H9 (cell line): ENCODE measurements around the gene ECI2. TPM values are rescaled to one million over a fixed set of nuclear protein-coding genes. Genes with fewer than 3 reads are reported as not detected.

ENCODE experiments used
- DNase-seq: peaks from one replicate; pipeline ENCODE4 v3.0.0-alpha.2; 2017
- H2AFZ ChIP-seq: one replicate; pipeline ENCODE4 v1.6.1; 2013; ENCODE audit warnings: mild to moderate bottlenecking, low read length, control low read depth, moderate library complexity
- H2AK5ac ChIP-seq: 2 replicates; pipeline ENCODE4 v1.6.1; 2013; ENCODE audit warnings: low read length, control low read depth, mixed read lengths; ENCODE audit not compliant: insufficient read length
- H2BK120ac ChIP-seq: one replicate; pipeline ENCODE4 v1.6.1; 2013; ENCODE audit warnings: low read depth, mild to moderate bottlenecking, low read length, control low read depth, inconsistent platforms; ENCODE audit not compliant: poor library complexity, severe bottlenecking
- H2BK12ac ChIP-seq: 2 replicates; pipeline ENCODE4 v1.6.1; 2013; ENCODE audit warnings: low read length, control low read depth, mixed read lengths, low read depth; ENCODE audit not compliant: insufficient read length
- H2BK15ac ChIP-seq: 2 replicates; pipeline ENCODE4 v1.6.1; 2013; ENCODE audit warnings: low read depth, low read length, control low read depth
- H2BK20ac ChIP-seq: one replicate; pipeline ENCODE4 v1.6.1; 2013; ENCODE audit warnings: low read depth, mild to moderate bottlenecking, low read length, control low read depth, inconsistent platforms; ENCODE audit not compliant: poor library complexity, severe bottlenecking
- H2BK5ac ChIP-seq: 2 replicates; pipeline ENCODE4 v1.6.1; 2013; ENCODE audit warnings: low read length, control low read depth, mixed read lengths; ENCODE audit not compliant: insufficient read length
- H3K14ac ChIP-seq: 2 replicates; pipeline ENCODE4 v1.6.1; 2013; ENCODE audit warnings: low read length, control low read depth; ENCODE audit not compliant: insufficient read depth
- H3K18ac ChIP-seq: 2 replicates; pipeline ENCODE4 v1.6.1; 2013; ENCODE audit warnings: low read depth, mild to moderate bottlenecking, mixed read lengths, low read length, control low read depth; ENCODE audit not compliant: insufficient read length
- H3K23ac ChIP-seq: 2 replicates; pipeline ENCODE4 v1.6.1; 2013; ENCODE audit warnings: low read length, control low read depth, mixed read lengths, low read depth; ENCODE audit not compliant: insufficient read length
- H3K23me2 ChIP-seq: 2 replicates; pipeline ENCODE4 v1.6.1; 2013; ENCODE audit warnings: low read depth, mild to moderate bottlenecking, mixed read lengths, low read length, control low read depth; ENCODE audit not compliant: insufficient read length, poor library complexity, severe bottlenecking
- H3K27ac ChIP-seq: 2 replicates; pipeline ENCODE4 v1.5.1; 2013; ENCODE audit warnings: low read length, control low read depth, mixed read lengths, low read depth; ENCODE audit not compliant: insufficient read length
- H3K27me3 ChIP-seq: 2 replicates; pipeline ENCODE4 v1.6.1; 2013; ENCODE audit warnings: low read length, control low read depth, inconsistent platforms; ENCODE audit not compliant: insufficient read depth
- H3K4ac ChIP-seq: 2 replicates; pipeline ENCODE4 v1.6.1; 2013; ENCODE audit warnings: low read depth, mild to moderate bottlenecking, control low read depth, inconsistent platforms, low read length, moderate library complexity
- H3K4me1 ChIP-seq: 2 replicates; pipeline ENCODE4 v1.6.1; 2013; ENCODE audit warnings: low read length, control low read depth, inconsistent platforms; ENCODE audit not compliant: insufficient read depth
- H3K4me2 ChIP-seq: 2 replicates; pipeline ENCODE4 v1.6.1; 2013; ENCODE audit warnings: low read length, control low read depth, mixed read lengths; ENCODE audit not compliant: insufficient read length, insufficient read depth
- H3K56ac ChIP-seq: 2 replicates; pipeline ENCODE4 v1.6.1; 2013; ENCODE audit warnings: low read depth, mild to moderate bottlenecking, mixed read lengths, low read length, control low read depth; ENCODE audit not compliant: insufficient read length
- H3K79me1 ChIP-seq: 2 replicates; pipeline ENCODE4 v1.6.1; 2013; ENCODE audit warnings: low read depth, mild to moderate bottlenecking, moderate library complexity, low read length, control low read depth, inconsistent platforms; ENCODE audit not compliant: insufficient read depth, poor library complexity, severe bottlenecking
- H3K79me2 ChIP-seq: 2 replicates; pipeline ENCODE4 v1.6.1; 2013; ENCODE audit warnings: low read length, control low read depth, inconsistent platforms; ENCODE audit not compliant: insufficient read depth
- H3K9ac ChIP-seq: 2 replicates; pipeline ENCODE4 v1.6.1; 2013; ENCODE audit warnings: low read length, control low read depth, mixed read lengths; ENCODE audit not compliant: insufficient read length; ENCODE audit errors: extremely low read depth
- H3K9me3 ChIP-seq: one replicate; pipeline ENCODE4 v1.6.1; 2013; ENCODE audit warnings: low read depth, low read length, inconsistent platforms; ENCODE audit not compliant: control insufficient read depth
- H3T11ph ChIP-seq: one replicate; pipeline ENCODE4 v1.6.1; 2013; ENCODE audit warnings: mild to moderate bottlenecking, low read length, control low read depth, inconsistent platforms
- H4K20me1 ChIP-seq: one replicate; pipeline ENCODE4 v1.6.1; 2013; ENCODE audit not compliant: control insufficient read depth, insufficient read length, insufficient read depth
- H4K5ac ChIP-seq: 2 replicates; pipeline ENCODE4 v1.6.1; 2013; ENCODE audit warnings: low read depth, mild to moderate bottlenecking, mixed read lengths, low read length, control low read depth; ENCODE audit not compliant: insufficient read length
- H4K8ac ChIP-seq: replicated peaks from 2 replicates; pipeline ENCODE4 v1.6.1; 2013; ENCODE audit warnings: low read length, control low read depth, mixed read lengths, low read depth; ENCODE audit not compliant: insufficient read length
- H4K91ac ChIP-seq: 2 replicates; pipeline ENCODE4 v1.6.1; 2013; ENCODE audit warnings: low read depth, mild to moderate bottlenecking, moderate library complexity, mixed read lengths, low read length, control low read depth; ENCODE audit not compliant: insufficient read length
- H3K27ac Mint-ChIP-seq, 3 experiments: 2 replicates in 2 of 3; 3 replicates in 1 of 3; pipeline ENCODE4 v1.8.0; 2020 to 2021; ENCODE audit warnings: mixed read lengths in 3 of 3, mild to moderate bottlenecking in 1 of 3, moderate library complexity in 1 of 3
- H3K27me3 Mint-ChIP-seq: 2 replicates; pipeline ENCODE4 v1.8.0; 2021; ENCODE audit warnings: low read depth, mild to moderate bottlenecking, moderate library complexity, mixed read lengths
- H3K36me3 Mint-ChIP-seq, 3 experiments: 2 replicates in 2 of 3; 3 replicates in 1 of 3; pipeline ENCODE4 v1.8.0; 2020 to 2021; ENCODE audit warnings: low read depth in 3 of 3, mixed read lengths in 3 of 3; ENCODE audit not compliant: insufficient read depth in 1 of 3
- H3K4me1 Mint-ChIP-seq, 2 experiments: 2 replicates each; pipeline ENCODE4 v1.8.0; 2020; ENCODE audit warnings: mixed read lengths in 2 of 2
- H3K4me3 Mint-ChIP-seq, 2 experiments: 2 replicates in 1 of 2; 3 replicates in 1 of 2; pipeline ENCODE4 v1.8.0; 2020 to 2021; ENCODE audit warnings: mild to moderate bottlenecking in 2 of 2, mixed read lengths in 2 of 2, moderate library complexity in 1 of 2
- H3K9me3 Mint-ChIP-seq, 2 experiments: 2 replicates in 1 of 2; 3 replicates in 1 of 2; pipeline ENCODE4 v1.8.0; 2020; ENCODE audit warnings: mild to moderate bottlenecking in 2 of 2, mixed read lengths in 2 of 2, moderate library complexity in 1 of 2
- CTCF ChIP-seq: fragments of 200-600 bp; sonication (generic); conservative IDR thresholded peaks from 3 replicates; pipeline ENCODE4 v1.8.0; 2021; ENCODE audit warnings: antibody characterized with exemption, mild to moderate bottlenecking
- WGBS: extraction: QIAGEN DNeasy Blood & Tissue Kit; methylation state at CpG from one replicate; pipeline ENCODE4 v1.1.7; 2013; ENCODE audit warnings: missing lambda C conversion rate, low lambda C conversion rate, mixed read lengths; ENCODE audit not compliant: insufficient read length; ENCODE audit errors: extremely low coverage; 5-methylcytosine and 5-hydroxymethylcytosine counted together
- total RNA-seq: library from RNA; stranded (reverse); gene quantifications from 2 replicates; pipeline ENCODE4 v1.2.1, GENCODE V29; 2021

The ECI2 gene
- total RNA-seq, 1 experiment from 2014 or later, result 67.5 TPM

- H4K8ac ChIP-seq, result no peak overlapping the region
- H3K27me3 ChIP-seq, result no peaks in the 10 kb centered on the region
- no peaks in the 10 kb centered on the region for H3K79me2 ChIP-seq
- H2AK5ac ChIP-seq, result no peak overlapping the region
- peaks cover 9% of the 10 kb centered on the region for H3K27me3 Mint-ChIP-seq
- no peak overlapping the region for H3K27ac ChIP-seq
- H4K5ac ChIP-seq, result no peak overlapping the region
- no peak for DNase-seq
- H3T11ph ChIP-seq, result no peak overlapping the region
- H3K4me1 ChIP-seq, result no peaks in the 10 kb centered on the region
- TF ChIP-seq CTCF, result no peak
- no peaks in the 10 kb centered on the region; a peak in 1 of 5 replicates for H3K9me3 Mint-ChIP-seq
- no peaks in the 10 kb centered on the region for H3K9me3 ChIP-seq
- peaks cover 3 to 7% of the 10 kb centered on the region in 2 experiments; a peak in 2 of 4 replicates for H3K4me1 Mint-ChIP-seq
- no peaks in the 10 kb centered on the region for H4K20me1 ChIP-seq
- no peak overlapping the region for H2BK5ac ChIP-seq
- no peak overlapping the region for H3K18ac ChIP-seq
- no peaks in the 10 kb centered on the region for H3K36me3 Mint-ChIP-seq
- no peak overlapping the region for H3K14ac ChIP-seq
- H3K4me3 Mint-ChIP-seq, result no peak overlapping the region
- H2BK120ac ChIP-seq, result no peak overlapping the region
- H3K4me2 ChIP-seq, result no peak overlapping the region
- no peak overlapping the region for H3K27ac Mint-ChIP-seq
- H2BK15ac ChIP-seq, result no peak overlapping the region
- no CpG with 5 or more reads among the region's 9 CpGs for WGBS
- H3K4ac ChIP-seq, result no peak overlapping the region
- H3K9ac ChIP-seq, result no peak overlapping the region
- no peak overlapping the region for H2BK12ac ChIP-seq
- H4K91ac ChIP-seq, result no peak overlapping the region
- no peak overlapping the region for H3K56ac ChIP-seq
- no peak overlapping the region for H3K23ac ChIP-seq
- no peaks in the 10 kb centered on the region for H3K79me1 ChIP-seq
- H2BK20ac ChIP-seq, result no peak overlapping the region
- no peaks in the 10 kb centered on the region for H3K23me2 ChIP-seq
- no peak overlapping the region for H2AFZ ChIP-seq
Observed at GRCh38 chr6:4180652-4181255, 45.4 kb upstream of the ECI2 start.
